Fibroblast of villous mesenchyme (primary cell): ENCODE data around the gene PDAP1. TPM values are rescaled to one million over a fixed set of nuclear protein-coding genes. Genes with fewer than 3 reads are reported as not detected.
A peak's percentile ranks its signal among the peaks of the same experiment; 100 is the strongest.

Source experiments
- DNase-seq: peaks from one replicate; pipeline ENCODE4 v3.0.0-alpha.2; 2010; ENCODE audit warnings: low read depth
- H3K4me3 ChIP-seq: 2 replicates; pipeline ENCODE4 v1.5.1; 2011; ENCODE audit warnings: low read depth, mild to moderate bottlenecking, low read length
- CTCF ChIP-seq: IDR thresholded peaks from 2 replicates; pipeline ENCODE4 v1.5.1; 2012; ENCODE audit warnings: low read depth, mild to moderate bottlenecking, low read length; ENCODE audit not compliant: insufficient read depth
- total RNA-seq: library from RNA; depleted of rRNA; stranded (reverse); fragments of >200 nt; gene quantifications from 2 replicates; pipeline ENCODE4 v1.2.3, GENCODE V29; 2012

PDAP1 gene
- total RNA-seq, 1 donor, result 34.5 TPM

GRCh38 chr7:99371376-99371920 is 36.9 kb downstream of the PDAP1 start:
- no peak for TF ChIP-seq CTCF
- no peak for DNase-seq
- no peak overlapping the region for H3K4me3 ChIP-seq

- H3K4me3 ChIP-seq, result no peak overlapping the region
- no peak for TF ChIP-seq CTCF
- peak; percentile 52 for DNase-seq
These were observed 38.5 kb downstream of the PDAP1 start for GRCh38 chr7:99369767-99370391.

GRCh38 chr7:99368750-99369389 is 39.5 kb downstream of the PDAP1 start:
- DNase-seq, result no peak
- no peak overlapping the region for H3K4me3 ChIP-seq
- no peak for TF ChIP-seq CTCF

- TF ChIP-seq CTCF, result no peak
- DNase-seq, result no peak
- no peak overlapping the region for H3K4me3 ChIP-seq
These were observed 41.8 kb downstream of the PDAP1 start for GRCh38 chr7:99366646-99367045.

GRCh38 chr7:99365318-99366141 is 42.9 kb downstream of the PDAP1 start:
- TF ChIP-seq CTCF, result peak; percentile 56
- H3K4me3 ChIP-seq, result no peak overlapping the region
- DNase-seq, result no peak

GRCh38 chr7:99363286-99363685 is 45.1 kb downstream of the PDAP1 start:
- DNase-seq, result no peak
- H3K4me3 ChIP-seq, result no peak overlapping the region
- no peak for TF ChIP-seq CTCF
